Left cardiac atrium (tissue), 4 donors: ENCODE results near the gene AOPEP. TPM values are rescaled to one million over a fixed set of nuclear protein-coding genes. Genes with fewer than 3 reads are reported as not detected.
A peak's percentile ranks its signal among the peaks of the same experiment; 100 is the strongest.

Experiments
- ATAC-seq, 2 donors: fragments of 200-7000 bp; cut with Tn5 transposase; one replicate each; pipeline ENCODE4 v1.9.1; 2020; ENCODE audit warnings: mild to moderate bottlenecking in 2 of 2, moderate library complexity in 2 of 2
- DNase-seq: peaks from one replicate; pipeline ENCODE4 v3.0.0-alpha.2; 2020
- intact Hi-C, 2 donors: fragments of 100-400 bp; cut with DNase I; formaldehyde crosslinking; loops; one replicate each; pipeline versions ENCODE4 v1.14.1 to v1.15.1; 2022 to 2023
- total RNA-seq, 2 donors: library from RNA; stranded (reverse); fragmentation: NEBNext Ultra II Directional; extraction: Animal tissue kit (Norgen Biotek cat#: 25700); gene quantifications; one replicate each; pipeline ENCODE4 v1.2.1, GENCODE V29; 2021
- donor health status: DM: no; HTN: yes; CAD: no.
- donor health status: DM: no; HTN: yes; CAD: no; lungs with severe emphysema.
- donor health status: DM: yes; HTN: yes; CAD: no.
- donor health status: Dilated cardiomyopathy.

The AOPEP gene
- total RNA-seq, 2 donors from 2014 or later: 128 to 132 TPM

DNA sequence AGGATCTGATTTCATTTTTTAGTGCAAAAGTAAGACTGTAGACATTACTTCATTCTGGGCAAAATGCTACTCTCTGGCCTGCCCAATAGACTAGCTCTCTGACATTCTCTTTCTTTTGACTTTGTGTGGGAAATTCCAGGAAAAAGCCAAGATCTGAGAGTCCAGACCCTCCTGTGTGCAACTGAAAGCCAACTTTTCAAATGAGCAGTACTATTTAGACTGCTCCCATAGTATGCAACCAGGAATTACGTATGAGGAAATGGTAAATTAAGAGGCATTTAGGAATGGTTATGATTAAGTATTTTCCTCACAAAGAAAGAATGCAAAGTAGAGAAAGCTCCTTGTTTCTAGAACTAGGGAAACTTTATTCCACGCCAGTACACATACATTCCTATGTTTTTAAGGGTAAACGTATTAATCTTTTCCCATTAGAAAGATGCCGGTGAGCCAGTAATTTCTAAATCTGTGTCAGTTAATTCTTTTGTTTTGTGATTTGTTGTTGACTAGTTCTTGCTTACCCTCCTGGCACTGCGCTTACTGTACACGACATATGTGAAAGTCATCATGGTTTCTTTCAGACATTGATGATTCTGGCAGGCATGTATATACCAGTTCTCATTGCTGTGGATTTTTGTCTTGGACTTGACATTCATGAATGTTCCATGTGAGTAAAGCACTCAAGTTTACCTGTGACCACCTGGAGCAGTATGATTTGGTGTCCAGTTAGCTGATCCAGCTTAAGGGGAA, 56.0 kb downstream of the AOPEP start:
- ATAC-seq (peak in 1 of 2 donors; percentile 58), DNase-seq (no peak)
- intact Hi-C loops: loop anchor here (1.0 to 10.0 kb wide), 5 partner anchors 85 to 345 kb away; no protein-coding TSS in a partner anchor

DNA sequence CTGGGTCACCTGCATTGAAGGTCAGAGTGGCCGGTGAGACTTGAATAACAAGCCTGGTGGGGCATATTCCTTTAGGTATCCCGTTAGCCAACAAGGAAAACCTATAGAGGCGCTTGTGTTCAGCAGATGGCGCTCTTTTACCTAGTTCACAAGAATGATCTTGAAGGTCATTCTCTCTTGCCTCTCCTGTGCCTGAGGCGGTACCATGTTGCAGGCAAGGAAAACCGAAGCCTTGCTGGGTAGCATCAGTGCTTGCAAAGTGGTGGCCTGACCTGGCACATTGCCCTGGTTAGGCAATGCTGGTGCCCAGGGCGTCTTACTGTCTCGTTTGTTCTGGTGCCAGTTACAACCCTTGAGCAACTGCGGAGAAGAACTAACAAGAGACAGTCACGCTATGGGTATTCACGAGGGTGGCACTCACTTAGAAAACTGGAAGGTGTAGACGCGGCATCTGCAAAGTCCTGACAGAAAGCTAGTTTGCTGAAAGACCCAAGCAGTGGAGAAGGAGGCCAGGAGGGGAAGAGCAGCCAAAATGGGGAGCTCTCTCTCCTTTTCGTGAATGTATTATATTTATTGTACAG, 56.7 kb downstream of the AOPEP start:
- DNase-seq (peak; percentile 76), ATAC-seq (peak; percentile 87 to 90)
- intact Hi-C loops: loop anchor here (1.0 to 10.0 kb wide), 5 partner anchors 84 to 344 kb away; no protein-coding TSS in a partner anchor

DNA sequence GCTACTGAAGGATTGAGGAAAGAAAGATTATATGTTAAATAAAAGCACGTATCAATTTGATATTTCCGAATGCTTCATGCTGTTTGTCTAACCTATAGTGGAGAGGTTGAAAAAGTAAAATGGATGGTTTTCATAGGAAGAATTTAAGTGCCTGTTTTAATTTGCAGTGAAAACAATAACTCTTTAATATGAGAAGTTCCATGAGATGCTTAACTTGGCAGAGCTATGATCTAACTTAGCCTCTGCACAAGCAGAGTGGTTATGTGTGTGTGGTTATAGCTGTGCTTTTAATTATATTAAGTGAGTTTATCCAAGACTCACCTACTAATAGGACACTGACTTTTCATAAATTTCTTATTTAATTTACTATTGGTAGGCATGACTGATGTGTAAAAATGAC, 57.4 kb downstream of the AOPEP start:
- no peak for DNase-seq
- intact Hi-C loops: loop anchor here (1.0 to 10.0 kb wide), 5 partner anchors 83 to 343 kb away; no protein-coding TSS in a partner anchor
- no peak for ATAC-seq

DNA sequence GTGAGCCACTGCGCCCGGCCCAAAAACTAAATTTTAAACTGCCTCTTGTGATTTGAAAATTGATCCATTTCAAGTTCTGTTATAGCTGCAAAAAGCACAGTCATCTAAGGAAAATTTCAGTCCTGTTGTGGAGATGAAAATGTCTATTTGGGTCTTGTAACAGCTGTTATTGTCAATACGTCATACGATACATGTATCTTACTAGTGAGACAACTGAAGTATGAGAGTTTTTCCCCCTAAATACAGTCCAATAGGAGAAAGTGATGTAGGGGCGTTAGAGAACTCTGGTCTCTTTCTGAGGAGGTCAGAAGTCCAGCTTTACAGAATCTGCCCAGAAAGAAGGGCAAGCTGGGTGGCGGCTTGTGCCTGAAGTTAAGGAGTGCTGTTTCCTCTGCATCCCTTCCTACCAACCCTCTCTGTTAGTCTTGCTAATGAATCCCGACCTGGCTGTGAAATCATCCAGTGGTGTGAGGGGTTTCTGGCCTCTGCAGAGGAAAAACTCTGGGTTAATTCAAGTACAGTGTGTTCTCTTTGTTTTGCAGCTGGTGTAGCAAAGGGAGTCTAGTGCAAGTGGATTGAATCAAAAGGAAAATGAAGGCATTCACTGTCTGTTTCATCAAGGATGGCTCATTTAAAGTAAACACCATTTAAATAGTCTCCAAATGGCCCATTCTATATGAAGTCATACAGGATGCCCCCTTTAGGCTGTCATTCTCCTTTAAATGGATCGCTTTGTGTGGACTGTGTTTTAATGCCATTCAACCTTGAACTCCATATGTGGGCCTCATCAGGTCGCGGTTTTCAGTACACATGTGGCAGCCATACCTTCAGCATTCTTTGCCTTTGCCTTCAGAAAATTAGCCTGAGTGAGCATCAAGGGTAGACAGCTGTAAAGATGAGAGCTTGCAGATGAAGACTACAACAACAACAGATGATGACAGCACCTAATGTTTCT, 59.0 kb downstream of the AOPEP start:
- no peak for DNase-seq
- intact Hi-C loops: loop anchor here in 1 of 2 donors (10.0 kb wide), 1 partner anchor 339 kb away; no protein-coding TSS in a partner anchor
- no peak for ATAC-seq

DNA sequence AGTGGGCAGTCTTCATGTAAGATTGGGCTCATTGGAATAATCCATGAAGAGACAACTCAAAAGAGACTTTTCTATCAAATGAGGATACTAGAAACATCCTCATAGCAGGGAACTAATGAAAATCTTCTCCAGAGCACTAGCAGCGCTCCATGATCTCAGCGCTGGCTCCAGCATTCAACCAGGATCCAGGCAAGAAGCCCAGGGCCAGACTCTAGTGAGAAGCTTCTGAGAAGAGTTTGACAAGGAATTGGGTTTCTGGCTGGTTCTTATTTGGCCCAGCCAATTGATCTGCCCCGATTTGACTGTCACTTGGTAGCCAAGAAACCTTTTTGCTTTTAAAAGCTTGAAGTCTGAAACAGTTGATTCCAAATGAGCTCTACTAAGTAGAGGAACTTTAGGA, 60.1 kb downstream of the AOPEP start:
- DNase-seq: no peak
- no peak for ATAC-seq
- intact Hi-C loops: loop anchor here in 1 of 2 donors (10.0 kb wide), 1 partner anchor 338 kb away; no protein-coding TSS in a partner anchor

DNA sequence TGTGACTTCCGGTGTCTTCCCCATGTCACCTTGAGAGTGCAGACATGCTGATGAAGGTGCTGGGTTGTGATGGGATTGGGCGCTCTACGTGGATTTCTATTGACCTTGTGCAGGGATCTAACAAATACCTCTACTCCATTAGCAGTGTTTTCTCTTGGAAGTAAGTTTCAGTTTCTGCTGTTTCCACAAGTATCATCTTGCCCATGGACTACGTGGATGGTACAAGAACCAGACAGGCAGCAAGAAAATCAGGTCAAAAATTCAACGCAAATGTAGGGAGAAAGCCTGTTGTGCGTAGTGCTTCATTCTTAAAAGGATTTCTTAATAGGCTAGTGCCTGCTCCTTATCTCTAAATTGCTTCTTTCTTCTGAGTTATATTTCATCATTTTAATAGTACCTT, 60.8 kb downstream of the AOPEP start:
- DNase-seq (no peak), ATAC-seq (no peak)
- intact Hi-C loops: loop anchor here in 1 of 2 donors (10.0 kb wide), 1 partner anchor 338 kb away; no protein-coding TSS in a partner anchor

DNA sequence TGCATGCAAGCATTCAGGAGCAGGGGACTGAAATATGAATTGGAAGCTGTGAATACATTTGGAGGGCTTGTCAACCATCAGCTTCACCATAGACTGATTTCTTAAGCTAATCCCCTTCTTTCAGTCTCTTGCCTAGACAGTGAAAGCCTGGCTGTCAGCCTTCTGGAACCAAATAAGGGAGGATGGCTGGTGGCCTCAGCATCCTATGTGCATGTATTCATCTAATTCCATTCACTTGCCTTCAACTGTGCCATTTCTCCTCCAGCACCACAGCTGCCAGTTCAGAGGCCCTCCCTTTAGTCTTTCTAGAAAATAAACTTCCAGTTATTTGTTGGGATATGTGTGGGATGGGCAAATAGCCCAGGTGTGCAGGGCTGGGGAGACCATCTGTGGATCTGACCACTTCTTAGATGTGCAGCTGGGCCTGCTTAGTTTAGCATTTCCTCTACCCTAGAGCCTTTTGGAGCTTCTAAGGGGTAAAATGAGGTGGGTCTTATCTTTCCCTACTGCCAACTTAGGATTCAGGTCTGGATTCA, 62.1 kb downstream of the AOPEP start:
- intact Hi-C loops: loop anchor here in 1 of 2 donors (10.0 kb wide), 1 partner anchor 336 kb away; no protein-coding TSS in a partner anchor
- ATAC-seq: no peak

DNA sequence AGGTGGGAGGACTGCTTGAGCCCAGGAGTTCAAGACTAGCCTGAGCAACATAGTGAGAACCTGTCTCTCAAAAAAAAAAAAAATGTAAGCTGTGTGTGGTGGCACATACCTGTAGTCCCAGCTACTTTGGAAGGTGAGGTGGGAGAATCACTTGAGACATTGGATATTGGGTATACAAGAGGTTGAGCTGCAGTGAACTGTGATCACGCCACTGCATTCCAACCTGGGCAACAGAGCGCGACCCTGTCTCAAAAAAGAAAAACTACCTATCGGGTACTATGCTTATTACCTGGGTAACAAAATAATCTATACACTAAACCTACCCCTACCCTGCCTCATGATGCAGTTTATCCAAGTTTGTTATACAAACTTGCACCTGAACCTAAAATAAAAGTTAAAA, 64.9 kb downstream of the AOPEP start:
- ATAC-seq: no peak

More for the DNA sequence above, 62.1 kb downstream of the AOPEP start:
- DNase-seq: no peak

DNA sequence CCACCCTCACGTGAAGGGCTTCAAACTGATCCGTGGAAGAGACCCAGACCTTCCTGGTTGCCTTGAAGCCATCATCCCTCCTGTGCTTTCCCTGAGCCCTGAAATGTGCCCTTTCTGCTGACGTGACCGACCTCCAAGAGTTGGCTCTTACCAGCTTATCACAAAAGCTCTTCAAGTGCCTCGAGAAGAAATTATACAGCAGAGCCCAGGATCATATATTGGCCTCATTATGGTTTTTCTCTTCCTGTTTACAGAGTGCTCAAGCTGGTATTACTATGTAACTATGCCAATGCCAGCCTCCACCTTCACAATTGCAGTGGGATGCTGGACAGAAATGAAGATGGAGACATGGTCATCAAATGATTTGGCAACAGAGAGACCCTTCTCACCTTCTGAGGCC, 66.0 kb downstream of the AOPEP start:
- intact Hi-C loops: loop anchor here in 1 of 2 donors (10.0 kb wide), 1 partner anchor 62 kb away; no protein-coding TSS in a partner anchor
- DNase-seq (no peak), ATAC-seq (no peak)

More for the DNA sequence above, 64.9 kb downstream of the AOPEP start:
- DNase-seq: no peak
- intact Hi-C loops: loop anchor here in 1 of 2 donors (10.0 kb wide), 1 partner anchor 63 kb away; no protein-coding TSS in a partner anchor

DNA sequence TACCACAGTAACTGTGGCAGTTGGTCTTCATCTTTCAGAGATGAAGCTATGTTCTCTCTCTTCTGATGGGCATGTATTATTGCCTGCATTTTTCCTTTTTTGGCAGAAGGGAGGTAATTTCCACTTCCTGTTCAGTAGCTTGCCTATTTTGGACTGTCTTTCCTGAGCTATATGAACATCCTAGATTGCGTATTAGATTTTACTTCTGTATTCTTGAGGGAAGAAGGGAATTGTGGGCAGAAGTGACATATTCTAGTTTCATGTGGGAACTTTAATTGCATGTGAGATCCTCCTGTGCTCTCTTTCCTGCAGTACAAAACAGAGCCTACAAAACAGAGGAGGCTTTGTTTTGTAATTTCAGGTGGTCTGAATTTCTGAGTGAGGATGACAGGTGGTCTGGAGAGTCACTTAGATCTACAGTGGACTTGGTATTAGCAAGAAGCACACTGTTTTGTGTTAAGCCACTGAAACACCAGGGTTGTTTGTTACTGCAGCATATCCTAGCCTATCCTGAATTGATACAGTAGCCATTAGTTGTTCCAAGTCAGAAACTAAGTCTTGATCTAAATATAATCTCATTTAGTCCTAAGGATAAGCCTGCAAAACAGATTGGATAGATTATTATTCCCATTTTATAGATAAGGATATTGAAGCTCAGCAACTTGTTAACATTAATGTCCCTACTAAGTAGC, 68.1 kb downstream of the AOPEP start:
- intact Hi-C loops: loop anchor here in 1 of 2 donors (10.0 kb wide), 1 partner anchor 60 kb away; no protein-coding TSS in a partner anchor
- DNase-seq (no peak), ATAC-seq (no peak)

DNA sequence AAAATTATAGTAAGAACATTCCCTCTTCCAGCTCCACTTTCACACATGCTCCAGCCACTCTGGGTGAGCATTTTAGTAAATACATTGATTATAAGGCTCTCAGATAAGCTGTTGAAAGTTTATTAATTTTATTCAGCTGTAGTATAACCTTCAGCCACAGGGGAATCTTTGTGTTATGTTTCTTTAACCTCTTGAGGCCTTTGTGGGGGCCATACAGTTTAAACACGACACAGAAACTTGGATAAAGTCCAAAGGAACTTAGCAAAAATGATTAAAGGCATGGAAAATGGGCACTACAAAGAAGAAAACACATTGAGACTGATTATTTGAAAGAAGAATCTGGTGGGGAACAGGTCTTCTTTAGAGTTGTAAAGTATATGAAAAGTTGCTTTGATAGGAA, 70.2 kb downstream of the AOPEP start:
- intact Hi-C loops: loop anchor here in 1 of 2 donors (10.0 kb wide), 1 partner anchor 58 kb away; no protein-coding TSS in a partner anchor
- ATAC-seq (no peak), DNase-seq (no peak)

DNA sequence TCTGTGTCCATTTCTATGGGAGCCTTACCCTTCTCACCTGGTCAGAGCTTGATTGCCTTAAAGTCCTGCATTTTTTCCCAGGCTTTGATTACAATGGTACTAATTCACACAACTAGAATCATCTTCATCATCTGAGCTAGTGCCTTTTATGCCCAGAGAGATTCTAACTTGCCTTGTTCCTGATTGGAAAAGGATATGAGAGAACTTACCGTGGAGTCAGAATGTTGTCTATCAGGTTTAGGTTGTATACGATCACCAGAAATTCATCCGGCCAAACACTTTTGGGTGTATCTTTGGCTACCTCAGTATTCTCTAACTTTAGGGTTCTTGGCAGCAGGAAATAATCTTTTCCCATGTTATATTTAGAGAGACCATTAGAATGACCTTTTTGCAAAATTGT, 71.7 kb downstream of the AOPEP start:
- DNase-seq: no peak
- no peak for ATAC-seq
- intact Hi-C loops: loop anchor here in 1 of 2 donors (10.0 kb wide), 1 partner anchor 57 kb away; no protein-coding TSS in a partner anchor

DNA sequence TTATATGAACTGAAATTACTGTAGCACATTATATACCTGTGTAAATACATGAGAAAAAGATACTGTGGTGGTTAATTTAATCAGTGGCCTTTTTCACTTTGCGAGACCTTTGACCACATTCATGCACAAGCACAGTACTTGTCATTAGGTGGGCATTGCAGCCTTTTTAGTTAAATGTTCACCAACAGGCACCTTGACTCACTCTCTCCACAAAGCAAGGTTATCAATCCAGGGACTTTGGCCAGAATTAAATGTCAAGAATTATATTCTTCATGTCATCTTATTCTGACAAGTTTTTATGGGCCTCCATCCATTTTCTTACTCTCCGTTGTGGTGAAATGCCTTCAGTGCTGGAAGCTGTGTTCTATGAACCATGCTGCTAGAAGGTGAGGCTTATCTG, 72.2 kb downstream of the AOPEP start:
- no peak for ATAC-seq
- intact Hi-C loops: loop anchor here in 1 of 2 donors (10.0 kb wide), 1 partner anchor 56 kb away; no protein-coding TSS in a partner anchor

DNA sequence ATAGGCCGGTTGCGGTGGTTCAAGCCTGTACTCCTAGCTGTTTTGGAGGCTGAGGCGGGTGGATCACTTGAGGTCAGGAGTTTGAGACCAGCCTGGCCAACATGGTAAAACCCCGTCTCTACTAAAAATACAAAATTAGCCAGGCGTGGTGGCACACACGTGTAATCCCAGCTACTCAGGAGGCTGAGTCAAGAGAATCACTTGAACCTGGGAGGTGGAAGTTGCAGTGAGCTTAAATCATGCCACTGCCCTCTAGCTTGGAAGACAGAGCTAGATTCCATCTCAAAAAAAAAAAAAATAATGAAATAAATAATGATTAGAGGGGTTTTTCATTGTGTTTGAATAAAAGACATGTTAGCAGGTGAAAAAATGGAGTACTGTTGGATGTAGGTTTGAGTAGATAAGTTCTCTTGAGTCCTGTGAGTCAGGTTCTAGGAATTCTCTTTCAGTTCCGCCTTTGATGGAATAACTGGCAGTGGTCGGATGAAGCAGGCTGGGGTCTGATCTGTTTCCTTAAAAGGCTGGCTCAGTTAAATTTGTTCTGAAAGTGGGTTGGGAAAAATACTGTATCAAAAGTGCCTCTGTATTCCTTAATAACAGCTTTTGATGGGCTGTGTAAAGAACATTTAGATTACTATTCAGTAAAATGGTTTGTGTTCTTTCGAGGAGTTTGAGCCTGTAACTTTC, 73.2 kb downstream of the AOPEP start:
- no peak for DNase-seq
- ATAC-seq: peak in 1 of 2 donors; percentile 85
- intact Hi-C loops: loop anchor here in 1 of 2 donors (10.0 kb wide), 1 partner anchor 55 kb away; no protein-coding TSS in a partner anchor

More for the DNA sequence above, 72.2 kb downstream of the AOPEP start:
- no peak for DNase-seq

DNA sequence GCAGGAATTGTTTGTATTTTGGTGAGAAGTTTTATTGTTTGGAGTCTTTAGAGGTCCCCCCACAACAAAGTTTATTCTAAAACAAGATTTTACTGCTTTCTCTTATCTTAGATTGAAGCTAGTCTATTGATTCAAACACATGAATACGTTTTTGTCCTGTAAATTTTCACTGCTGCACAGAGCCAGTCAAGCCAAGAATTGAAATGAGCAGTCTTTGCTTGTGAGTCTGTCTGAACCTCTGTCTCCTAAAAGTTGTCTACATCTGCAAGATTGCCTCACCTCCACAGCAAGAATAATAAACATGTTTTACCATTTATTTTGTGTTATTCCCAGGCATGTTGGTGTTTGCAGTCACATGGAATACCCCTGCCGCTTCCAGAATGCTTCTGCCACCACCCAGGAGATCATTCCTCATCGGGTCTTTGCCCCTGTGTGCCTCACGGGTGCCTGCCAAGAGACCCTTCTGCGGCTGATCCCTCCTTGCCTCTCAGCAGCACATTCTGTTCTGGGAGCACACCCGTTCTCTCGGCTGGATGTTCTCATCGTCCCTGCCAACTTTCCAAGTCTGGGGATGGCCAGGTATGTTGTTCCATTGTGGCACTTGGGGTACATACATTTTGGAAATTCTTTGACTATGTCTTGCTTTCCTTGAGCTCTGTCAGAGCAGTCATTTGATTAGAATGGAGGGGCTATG, 74.1 kb downstream of the AOPEP start:
- ATAC-seq: peak in 1 of 2 donors; percentile 60

DNA sequence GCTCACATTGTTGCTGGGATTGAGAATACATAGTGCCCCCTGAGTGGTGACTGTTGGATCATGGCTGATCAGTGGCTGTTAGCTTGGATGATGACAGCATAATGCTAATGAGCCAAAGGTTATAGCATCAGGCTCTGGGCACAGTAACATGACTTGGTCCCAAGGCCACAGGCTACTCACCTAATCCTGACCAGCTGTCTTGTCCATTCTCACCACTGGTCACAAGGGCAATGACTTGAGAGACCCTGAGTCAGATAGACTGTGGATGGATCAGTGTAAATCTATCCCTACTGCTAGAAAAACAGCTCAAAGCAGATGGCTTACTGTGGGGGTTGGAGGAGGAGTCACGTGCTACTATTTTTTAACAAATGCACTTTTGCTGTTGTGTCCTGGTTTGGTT, 74.7 kb downstream of the AOPEP start:
- intact Hi-C loops: no loop called here
- DNase-seq (no peak), ATAC-seq (no peak)

More for the DNA sequence above, 74.1 kb downstream of the AOPEP start:
- intact Hi-C loops: no loop called here
- no peak for DNase-seq

DNA sequence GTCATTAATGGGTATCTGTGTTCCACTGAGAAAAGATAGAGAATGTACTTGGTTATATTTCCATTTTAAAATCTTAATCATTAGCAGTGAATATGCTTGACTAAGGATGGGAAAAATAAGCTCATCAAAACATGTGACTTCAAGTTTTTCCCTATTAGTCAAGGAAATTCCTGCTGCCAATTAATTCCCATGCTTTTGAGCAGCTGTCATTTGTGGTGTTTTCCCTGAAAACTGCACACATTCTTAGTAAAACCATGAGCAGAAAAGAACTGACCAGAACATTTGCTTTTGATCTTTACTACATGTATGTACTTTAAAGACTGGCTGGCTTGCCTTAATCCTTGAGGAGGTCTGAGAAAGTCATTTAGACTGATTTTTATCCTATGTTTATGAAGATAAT, 75.2 kb downstream of the AOPEP start:
- DNase-seq (no peak), ATAC-seq (no peak)
- intact Hi-C loops: no loop called here
